Mesenteric fat pad (tissue), 1 donor: ENCODE measurements around the gene TST. TPM values are rescaled to one million over a fixed set of nuclear protein-coding genes. Genes with fewer than 3 reads are reported as not detected.

Source experiments
- DNase-seq: peaks from one replicate; pipeline ENCODE4 v3.0.0-alpha.2; 2020; ENCODE audit warnings: low spot score
- total RNA-seq: library from RNA; stranded (reverse); fragmentation: NEBNext Ultra II Directional; extraction: Animal tissue kit (Norgen Biotek cat#: 25700); gene quantifications from one replicate; pipeline ENCODE4 v1.2.1, GENCODE V29; 2021
- donor health status: DM: yes; HTN: yes; CAD: no.

The TST gene
- total RNA-seq, 1 donor from 2014 or later: 58.5 TPM

DNA sequence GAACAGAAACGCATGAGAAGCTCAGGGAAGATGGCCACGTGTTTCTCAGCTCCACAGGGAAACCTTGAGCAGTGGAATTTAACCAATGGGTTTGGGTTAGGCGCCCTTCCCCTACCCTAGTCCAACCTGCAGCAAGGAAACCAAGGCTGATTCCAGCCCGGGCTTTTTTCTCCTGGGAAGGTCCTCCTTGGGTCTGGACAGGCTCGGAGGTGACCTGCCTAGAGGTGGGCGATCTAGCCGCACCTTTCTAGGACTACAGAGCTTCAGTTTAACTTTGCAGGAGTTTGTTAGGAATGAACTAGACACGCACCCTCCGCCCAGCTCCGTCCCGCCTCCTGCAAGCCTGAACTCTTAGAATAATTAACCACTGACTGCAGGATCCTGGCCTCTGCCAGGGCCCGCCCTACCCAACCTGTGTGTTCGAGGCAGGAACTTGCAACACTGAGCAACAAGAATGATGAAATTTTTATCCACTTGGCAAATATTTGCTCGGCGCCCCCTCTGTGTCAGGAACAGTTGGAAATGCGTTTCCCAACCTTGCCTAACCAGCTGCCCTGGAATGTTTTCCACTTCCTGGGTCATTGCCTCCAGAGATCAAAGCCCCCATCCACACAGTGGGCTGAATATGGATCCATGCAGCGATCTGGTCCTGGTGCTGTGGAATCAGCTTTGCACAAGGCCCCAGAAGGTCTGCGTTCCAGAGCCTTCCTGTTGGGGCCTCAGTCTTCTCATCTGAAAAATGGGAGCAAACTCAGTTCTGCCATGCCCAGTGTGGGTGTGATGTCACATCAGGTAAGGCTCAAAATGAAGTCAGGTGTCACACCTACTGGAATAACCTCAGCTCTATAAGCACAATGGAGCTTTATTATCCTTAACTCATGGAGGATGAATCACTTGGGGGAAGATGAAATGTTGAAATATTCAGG is 13.6 kb upstream of the TST start:
- DNase-seq: no peak

DNA sequence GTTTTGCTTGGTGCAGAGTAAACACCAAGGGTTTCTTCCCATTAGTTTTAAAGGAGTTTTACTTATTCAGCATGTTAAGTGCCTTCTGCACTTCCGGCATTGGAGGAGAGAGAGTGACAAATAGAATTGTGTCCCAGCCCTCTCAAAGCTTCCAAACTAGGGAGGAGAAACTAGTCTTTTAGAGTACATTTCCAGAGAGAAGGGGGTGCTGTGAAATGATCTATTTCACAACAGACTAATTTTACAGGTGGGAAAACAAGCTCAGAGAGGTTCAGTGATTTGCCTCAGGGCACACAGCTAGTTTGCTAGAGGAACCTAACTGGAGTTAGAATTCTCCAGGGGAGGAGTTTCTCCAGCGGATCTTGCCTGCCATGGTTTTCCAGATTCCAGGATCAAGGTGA is 12.9 kb upstream of the TST start:
- DNase-seq: no peak

DNA sequence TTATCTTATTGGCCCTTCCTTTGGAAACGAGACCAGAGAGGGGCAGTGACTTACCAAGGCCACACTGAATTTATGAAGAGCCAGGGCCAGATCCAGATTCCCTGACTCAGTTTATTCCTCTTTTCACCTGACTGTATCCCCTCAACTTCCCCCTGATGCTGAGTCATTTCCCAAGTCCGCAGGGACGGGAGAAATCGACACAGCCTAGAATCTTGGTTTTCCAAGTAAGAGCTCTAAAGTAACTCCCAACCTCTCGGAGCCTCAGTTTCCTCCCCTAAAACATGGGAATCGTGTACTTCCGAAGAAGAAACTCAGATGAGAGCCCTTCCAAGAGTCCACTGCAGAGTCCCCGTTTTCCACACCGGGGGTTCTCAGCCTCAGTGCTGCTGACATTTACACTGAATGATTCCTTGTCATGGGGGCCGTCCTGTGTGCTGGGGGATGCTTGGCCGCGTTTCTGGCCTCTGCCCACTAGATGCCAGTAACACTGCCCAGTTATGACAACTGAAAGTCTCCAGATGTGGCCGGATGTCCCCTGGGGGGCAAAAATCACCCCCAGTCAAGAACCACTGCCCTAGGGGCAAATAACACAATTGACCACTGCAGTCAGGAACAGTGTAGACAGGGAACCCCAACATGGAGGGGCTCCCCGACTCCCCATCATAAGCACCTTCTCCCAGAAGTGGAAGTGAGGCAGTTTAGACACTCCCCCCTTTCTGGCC is 11.5 kb upstream of the TST start:
- no peak for DNase-seq

DNA sequence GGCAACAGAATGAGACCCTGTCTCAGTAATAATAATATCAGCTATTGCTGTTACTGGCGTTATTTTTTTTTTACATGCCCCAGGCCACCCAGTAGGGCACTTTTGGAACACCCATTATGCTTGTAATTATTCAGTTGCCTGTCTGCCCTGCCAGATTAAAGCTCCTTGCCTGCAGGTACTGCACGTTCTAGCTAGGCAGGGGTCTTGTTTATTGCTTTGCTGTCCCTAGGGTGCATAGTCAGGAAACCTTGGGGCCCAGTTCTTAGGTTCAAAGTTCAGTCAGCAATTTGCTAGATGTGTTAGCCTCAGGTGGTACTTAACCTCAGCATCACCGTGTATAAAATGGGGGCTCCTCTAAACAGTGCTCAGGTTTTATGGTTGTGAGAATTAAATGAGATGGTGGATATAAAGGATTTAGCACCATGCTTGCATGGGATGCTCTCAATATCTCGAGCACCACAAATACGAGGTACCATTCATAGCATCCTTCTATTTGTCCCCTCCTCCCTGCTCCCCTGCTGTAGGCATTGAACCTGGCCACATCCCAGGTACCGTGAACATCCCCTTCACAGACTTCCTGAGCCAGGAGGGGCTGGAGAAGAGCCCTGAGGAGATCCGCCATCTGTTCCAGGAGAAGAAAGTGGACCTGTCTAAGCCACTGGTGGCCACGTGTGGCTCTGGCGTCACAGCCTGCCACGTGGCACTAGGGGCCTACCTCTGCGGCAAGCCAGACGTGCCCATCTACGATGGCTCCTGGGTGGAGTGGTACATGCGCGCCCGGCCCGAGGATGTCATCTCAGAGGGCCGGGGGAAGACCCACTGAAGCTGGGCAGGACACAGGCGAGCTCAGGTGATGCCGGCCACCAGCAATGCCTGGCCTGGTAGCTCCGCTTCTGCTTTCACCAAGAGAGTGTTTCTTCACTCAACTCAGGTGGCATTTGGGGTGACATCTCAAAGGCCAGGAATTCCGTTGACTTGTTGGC is 9.7 kb upstream of the TST start:
- no peak for DNase-seq

DNA sequence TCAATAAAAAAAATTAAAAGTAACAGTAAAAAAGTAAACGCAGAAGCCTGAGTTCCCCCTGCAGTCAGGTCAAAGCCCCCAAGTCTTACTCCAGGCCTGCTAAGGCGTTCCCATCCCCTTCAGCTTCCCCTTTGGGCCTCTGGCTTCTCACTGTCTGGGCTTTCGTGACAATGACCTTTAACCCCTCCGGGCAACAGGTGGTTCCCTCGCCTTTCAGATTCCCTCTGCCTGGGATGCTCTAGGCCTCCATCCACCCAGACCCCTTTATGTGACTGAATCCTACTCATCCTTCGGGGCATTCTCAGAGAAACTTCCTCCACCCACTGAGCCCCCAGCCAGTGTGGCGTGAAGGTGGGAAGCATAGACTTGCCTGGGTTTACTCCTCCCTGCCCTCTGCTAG is 8.3 kb upstream of the TST start:
- no peak for DNase-seq

DNA sequence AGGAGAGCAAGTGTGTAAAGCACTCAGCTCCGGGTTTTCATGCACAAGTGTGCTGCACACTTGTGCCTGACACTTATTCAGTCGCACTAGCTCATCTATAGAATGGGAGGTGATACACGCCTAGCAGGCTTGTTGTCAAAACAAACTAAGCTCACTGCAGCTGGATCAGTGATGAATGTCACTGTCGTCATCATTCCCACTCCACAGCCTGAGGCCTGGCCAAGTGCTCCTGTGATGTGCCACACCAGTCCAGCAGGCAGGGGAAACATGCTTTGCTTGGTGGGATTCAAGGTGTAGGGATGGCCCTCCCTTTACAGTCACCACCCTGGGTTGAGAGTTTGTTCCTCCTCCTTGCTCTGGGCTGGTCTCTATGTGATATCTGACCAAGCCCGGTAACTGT is 7.1 kb upstream of the TST start:
- no peak for DNase-seq

DNA sequence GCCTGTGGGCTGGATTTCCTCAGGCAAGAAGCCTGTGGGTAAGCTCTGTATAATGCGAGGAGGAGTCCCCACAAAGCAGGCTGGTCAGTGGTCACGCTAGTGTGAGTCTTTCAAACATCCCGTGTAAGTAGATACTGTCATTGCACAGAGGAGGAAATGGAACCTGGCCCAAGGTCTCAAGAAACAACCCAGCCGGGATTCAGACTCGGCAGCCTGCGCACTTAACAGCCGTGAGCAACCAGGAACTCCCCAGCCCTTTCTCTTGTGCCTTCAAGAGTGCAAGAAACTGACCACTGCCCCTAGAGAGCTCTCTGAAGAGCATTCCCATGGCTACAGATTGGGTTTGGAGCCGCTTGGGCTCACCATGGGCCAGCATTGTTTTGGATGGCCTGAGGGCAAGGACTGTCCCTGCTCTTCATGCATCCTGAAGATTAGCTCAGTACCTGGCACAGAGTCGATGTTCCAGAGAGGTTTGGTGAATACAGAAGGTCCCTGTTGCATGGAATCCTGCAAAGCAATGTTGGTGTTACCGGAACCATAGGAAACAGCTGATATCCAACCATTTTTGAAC is 6.3 kb upstream of the TST start:
- DNase-seq: no peak

DNA sequence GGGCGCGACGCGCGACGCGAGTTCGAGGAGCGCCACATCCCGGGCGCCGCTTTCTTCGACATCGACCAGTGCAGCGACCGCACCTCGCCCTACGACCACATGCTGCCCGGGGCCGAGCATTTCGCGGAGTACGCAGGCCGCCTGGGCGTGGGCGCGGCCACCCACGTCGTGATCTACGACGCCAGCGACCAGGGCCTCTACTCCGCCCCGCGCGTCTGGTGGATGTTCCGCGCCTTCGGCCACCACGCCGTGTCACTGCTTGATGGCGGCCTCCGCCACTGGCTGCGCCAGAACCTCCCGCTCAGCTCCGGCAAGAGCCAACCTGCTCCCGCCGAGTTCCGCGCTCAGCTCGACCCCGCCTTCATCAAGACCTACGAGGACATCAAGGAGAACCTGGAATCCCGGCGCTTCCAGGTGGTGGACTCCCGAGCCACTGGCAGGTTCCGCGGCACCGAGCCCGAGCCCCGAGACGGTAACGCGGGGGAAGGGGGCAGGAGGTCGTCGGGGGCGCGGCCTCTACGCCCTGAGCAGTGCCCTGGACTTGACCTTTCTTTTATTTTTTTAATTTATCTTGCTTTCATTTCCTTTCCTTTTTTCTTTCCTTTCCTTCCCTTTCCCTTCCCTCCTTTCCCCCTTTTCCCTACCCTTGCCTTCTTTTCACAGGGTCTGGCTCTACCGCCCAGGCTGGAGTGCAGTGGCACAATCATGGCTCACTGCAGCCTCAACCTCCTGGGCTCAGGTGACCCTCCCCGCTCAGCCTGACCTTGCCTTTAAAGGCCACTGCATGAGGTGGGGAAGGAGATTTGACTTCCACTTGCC is 5.3 kb upstream of the TST start:
- no peak for DNase-seq

DNA sequence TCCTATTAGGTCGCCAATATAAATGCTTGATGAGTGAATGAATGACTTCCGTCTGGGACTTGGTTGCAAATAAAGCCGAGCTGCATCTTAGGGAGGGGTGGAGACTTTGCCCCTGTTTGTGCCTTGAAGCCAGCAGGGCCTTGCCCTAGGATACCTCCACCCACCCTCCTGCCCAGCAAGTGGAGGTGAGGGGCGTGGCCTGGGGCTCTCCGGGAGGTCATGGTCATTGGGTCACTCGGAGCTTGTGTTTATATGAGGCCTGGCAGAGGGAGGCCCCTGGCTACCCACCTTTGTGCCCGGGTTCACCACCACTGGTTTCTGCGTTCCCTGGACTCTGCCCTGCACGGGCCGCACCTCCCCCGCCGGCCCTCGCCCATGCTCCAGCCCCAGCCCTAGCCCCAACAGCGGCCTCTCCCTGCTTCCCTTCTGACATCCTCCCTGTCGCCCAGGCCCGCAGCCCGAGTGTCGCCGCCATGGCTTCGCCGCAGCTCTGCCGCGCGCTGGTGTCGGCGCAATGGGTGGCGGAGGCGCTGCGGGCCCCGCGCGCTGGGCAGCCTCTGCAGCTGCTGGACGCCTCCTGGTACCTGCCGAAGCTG is 4.6 kb upstream of the TST start:
- DNase-seq: no peak

DNA sequence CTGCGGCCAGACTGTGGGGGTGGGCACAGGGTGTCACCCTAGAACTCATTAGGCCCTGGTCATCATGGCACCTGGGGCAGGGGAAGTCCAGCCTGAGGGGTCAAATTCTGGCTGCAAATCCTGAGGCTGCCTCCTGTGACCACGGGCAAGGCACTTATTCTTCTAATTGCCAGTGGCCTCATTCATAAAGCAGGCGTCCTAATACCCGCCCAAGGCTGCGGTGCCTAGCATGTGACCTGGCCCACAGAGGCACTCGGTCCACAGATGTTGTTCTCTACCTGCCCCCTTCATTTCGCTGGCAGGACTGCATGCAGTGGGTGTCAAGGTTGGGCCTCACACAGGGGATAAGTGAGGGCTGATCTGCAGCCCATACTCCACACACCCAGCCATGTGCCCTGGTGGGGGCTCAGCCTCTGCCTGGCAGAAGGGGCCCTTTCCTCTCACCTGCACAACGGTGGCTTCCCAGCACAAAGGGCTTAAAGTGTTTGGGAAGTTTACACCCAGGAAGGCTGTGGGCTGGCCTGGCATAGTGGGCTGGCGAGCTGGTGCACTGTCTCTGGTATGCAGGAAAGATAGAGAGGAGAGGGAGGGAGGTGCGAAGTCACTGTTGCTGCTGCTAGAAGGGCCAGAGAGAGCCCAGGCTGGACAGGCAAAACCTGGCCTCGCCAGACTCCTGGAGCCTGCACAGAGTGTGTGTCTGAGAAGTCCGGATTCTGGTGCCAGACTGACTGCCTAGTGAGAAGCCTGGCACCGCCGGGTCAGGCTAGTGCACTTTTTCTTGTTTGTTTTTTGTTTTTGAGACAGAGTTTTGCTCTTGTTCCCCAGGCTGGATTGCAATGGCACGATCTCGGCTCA is 3.5 kb upstream of the TST start:
- no peak for DNase-seq

DNA sequence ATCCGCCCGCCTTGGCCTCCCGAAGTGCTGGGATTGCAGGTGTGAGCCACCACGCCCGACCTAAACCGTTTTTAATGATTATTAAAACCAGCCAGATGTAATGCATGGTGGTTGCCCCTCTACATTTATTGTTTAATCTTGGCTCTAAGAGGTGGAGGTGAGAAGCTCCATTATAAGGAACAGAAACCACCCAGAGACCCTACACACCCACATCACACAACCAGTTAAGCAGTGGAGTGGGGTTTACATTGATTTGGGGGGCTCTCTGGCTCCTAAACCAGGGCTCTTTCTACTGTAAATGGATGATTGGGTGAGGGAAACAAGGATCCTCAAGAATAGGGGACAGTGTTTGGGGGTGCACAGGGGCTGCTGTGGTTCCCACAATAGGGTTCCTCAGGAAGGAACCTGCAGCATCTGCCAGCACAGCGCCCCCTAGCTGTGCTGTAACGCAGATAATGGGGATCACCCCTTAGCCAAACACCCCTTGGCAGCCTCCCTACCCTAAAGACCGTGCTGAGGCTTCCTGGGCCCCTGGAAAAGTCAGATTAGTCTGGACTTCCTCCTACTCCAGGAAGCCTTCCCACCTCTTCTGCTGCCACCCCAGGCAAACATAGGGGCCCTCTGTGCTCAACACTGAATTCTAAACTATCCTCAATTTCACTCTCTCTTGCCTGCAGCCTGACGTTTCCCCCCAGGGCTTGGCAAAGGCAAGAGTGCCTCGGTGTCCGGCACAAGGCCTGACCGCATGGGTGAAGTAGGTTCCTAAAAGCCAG is 2.6 kb upstream of the TST start:
- no peak for DNase-seq

DNA sequence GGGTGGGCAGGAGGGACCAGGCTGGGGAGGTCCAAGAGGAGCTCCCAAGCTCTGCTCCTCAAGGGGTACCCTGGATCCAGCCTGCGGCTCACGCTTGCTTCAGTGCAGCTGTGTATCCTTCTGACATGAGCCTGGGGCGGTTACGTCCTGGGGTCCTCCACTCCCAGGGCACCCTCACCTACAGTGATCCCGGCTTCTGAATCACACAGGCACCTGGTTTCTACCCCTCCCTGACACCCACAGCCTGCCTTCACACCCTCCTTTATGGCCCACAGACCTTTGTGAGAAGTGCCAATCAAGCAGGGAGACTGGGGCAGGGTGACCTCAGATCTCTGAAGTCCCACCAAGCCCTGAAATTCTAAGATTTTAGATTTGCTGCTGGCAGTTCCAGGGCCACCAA is 1.8 kb upstream of the TST start:
- DNase-seq: no peak

DNA sequence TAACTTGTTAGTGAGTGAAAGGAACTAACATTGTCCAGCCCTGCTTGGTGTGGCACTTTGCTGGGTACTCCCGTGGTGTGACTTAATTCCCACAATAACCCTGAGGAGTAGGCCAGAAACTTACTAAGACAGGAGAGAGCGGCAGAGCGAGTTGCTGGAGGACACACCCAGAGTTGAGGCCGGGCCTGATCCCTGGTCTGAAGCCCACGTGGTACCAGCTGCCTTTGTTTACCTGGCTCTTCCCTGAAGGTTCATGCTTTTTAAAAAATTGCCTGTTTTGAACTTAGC is 889 bp upstream of the TST start:
- DNase-seq: no peak

DNA sequence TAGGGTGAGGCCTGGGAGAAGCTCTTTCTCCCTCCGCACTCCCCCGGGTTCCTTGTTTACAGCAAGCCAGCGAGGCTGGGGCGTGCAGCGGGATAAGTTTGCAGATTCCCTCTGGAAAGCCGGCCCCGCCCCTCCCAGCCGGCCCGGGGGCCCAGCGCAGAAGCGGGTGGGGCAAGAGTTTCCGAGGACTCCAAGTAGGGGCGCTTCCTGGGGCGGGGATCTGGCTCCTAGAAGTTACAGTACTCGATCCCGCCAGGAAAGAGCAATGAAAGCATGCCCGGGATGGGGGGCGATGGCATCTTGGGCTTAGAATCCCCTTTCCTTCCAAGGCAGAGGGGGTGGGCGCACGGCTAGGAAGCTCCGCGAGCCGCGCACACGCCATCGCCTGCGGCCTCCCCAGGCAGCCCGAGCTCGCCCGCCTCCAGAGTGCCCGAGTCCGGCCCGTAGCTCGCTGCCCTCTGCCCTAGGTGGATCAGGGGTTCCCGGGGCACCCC is 385 bp downstream of the TST start:
- DNase-seq: no peak

DNA sequence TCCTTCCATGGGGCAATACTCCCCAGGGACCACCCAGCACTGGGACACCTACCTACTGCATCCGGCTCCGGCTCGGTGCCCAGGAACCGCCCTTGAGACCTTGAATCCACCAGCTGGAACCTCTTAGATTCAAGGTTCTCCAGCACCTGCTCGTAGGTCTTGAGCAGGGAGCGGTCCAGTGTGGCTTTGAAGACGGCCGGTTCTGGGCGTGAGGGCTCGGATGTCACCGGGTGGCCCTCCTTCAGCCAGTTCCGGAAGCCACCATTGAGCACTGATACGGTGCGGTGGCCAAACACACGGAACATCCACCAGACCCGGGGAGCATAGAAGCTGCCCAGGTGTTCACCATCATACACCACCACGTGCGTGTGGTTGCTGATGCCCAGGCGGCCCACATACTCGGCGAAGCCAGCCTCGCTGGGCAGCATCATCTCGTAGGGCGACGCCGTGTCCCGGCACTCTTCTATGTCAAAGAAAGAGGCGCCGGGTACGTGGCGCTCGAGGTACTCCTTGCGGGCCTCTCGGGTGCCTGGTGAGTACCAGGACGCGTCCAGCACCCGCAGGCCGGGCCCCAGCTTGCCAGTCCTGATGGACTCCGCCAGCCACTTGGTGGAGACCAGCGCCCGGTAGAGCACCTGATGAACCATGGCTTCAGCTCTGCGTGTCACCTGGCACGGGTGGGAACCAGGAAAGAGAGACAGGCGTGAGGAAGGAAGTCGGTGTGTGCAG is 997 bp downstream of the TST start:
- no peak for DNase-seq

DNA sequence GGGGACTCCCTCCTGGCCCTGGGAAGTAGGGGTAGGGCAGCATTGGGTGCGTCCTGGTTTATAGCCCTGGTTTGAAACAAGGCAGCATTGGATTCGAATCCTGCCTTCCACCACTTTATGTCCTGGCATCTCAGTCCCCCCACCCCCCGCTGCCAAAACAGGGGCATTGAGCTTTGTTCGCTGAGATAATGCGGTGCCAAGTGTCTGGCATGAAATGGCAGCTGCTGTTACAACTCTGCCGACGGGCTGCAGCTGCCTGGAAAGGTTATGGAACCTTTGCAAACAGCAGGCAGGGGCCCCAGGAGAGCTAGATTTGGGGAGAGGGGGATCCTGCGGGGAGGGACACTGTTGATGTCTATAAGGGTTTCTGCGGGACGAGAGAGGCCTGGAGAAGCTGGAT is 1.9 kb downstream of the TST start:
- no peak for DNase-seq

DNA sequence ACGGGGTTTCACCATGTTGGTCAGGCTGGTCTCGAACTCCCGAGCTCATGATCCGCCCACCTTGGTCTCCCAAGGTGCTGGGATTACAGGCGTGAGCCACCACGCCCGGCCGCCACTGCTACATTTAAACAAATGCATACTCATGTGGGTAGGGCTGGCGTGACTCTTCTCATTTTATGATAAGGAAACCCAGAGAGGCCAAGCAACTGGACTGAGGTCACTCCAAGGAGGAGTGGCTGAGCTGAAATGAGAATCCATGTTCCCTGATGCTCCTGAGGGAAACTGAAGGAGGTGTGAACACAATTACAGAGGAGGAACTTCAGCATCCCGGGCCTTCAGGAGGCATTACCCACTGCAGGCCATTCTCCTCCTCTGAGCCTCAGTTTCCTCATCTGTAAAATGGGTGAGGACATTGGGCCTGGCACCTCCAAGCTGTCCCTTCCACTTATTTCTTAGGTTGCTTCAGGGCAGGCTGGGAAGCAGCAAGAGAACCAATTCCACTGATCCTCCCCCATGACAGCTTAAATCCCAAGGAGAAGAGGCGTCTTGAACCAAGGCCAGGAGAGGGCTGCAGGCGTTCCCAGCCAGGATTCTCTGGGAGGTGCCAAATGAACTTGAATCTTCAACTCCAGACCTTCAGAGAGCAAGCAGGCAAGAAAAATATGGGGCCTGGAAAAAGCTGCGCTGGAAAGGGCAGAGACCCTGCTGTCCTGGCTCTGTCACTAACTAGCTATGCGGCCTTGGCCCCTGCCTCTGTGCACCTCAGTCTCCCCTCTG is 2.9 kb downstream of the TST start:
- no peak for DNase-seq
